Esophagus muscularis mucosa (tissue), 4 donors: ENCODE results near the gene SIX6. TPM values are rescaled to one million over a fixed set of nuclear protein-coding genes. Genes with fewer than 3 reads are reported as not detected.
A peak's percentile ranks its signal among the peaks of the same experiment; 100 is the strongest.

Experiments
- DNase-seq: peaks from one replicate; pipeline ENCODE4 v3.0.0-alpha.2; 2017; ENCODE audit errors: extremely low spot score
- H3K27ac ChIP-seq, 4 donors: fragments of 200-600 bp; sonication (generic); replicated peaks in 1 of 4; 1 replicate in 3 of 4; 2 replicates in 1 of 4; pipeline ENCODE4 v1.5.1; 2016 to 2019; ENCODE audit warnings: mild to moderate bottlenecking in 1 of 4
- H3K27me3 ChIP-seq, 4 donors: fragments of 200-600 bp; sonication (generic); one replicate each; pipeline versions ENCODE4 v1.5.1 to v1.6.0; 2016 to 2019
- H3K36me3 ChIP-seq, 4 donors: fragments of 200-600 bp; sonication (generic); one replicate each; pipeline ENCODE4 v1.5.1; 2016 to 2019
- H3K4me1 ChIP-seq, 4 donors: fragments of 200-600 bp; sonication (generic); one replicate each; pipeline ENCODE4 v1.5.1; 2016 to 2019
- H3K4me3 ChIP-seq, 4 donors: fragments of 200-600 bp; sonication (generic); 1 replicate in 2 of 4; 2 replicates in 2 of 4; pipeline ENCODE4 v1.5.1; 2016 to 2019; ENCODE audit warnings: mild to moderate bottlenecking in 4 of 4, moderate library complexity in 1 of 4
- H3K9me3 ChIP-seq, 4 donors: fragments of 200-600 bp; sonication (generic); 1 replicate in 3 of 4; 2 replicates in 1 of 4; pipeline ENCODE4 v1.5.1; 2016 to 2019
- CTCF ChIP-seq, 3 experiments: fragments of 200-600 bp in 2 of 3; fragments of 450-650 bp in 1 of 3; sonication (generic) in 2 of 3; IDR thresholded peaks; one replicate each; pipeline ENCODE4 v1.5.1; 2017 to 2019; ENCODE audit warnings: antibody characterized with exemption in 3 of 3, mild to moderate bottlenecking in 2 of 3, moderate library complexity in 1 of 3
- EP300 ChIP-seq: sonication (generic); formaldehyde crosslinking; IDR thresholded peaks from one replicate; pipeline ENCODE4 v1.6.1; 2017; ENCODE audit warnings: antibody characterized with exemption
- POLR2A ChIP-seq: fragments of 450-650 bp; IDR thresholded peaks from one replicate; pipeline ENCODE4 v1.6.1; 2017; ENCODE audit warnings: antibody characterized with exemption, moderate library complexity, mild to moderate bottlenecking, low read depth
- POLR2AphosphoS5 ChIP-seq, 2 donors: sonication (generic); formaldehyde crosslinking; IDR thresholded peaks; one replicate each; pipeline ENCODE4 v1.6.1; 2017; ENCODE audit warnings: antibody characterized with exemption in 2 of 2
- WGBS: methylation state at CpG from one replicate; pipeline ENCODE4 v1.1.5; 2018; 5-methylcytosine and 5-hydroxymethylcytosine counted together
- intact Hi-C: fragments of 100-400 bp; cut with DNase I; formaldehyde crosslinking; loops from one replicate; pipeline ENCODE4 v1.15.1; 2023
- total RNA-seq, 4 donors: library from RNA; depleted of rRNA; stranded (reverse); fragments of >200 nt; gene quantifications; one replicate each; pipeline versions ENCODE4 v1.1.0 to v1.2.1, GENCODE V29; 2016

SIX6 gene
- total RNA-seq, 4 donors from 2014 or later: not detected

DNA sequence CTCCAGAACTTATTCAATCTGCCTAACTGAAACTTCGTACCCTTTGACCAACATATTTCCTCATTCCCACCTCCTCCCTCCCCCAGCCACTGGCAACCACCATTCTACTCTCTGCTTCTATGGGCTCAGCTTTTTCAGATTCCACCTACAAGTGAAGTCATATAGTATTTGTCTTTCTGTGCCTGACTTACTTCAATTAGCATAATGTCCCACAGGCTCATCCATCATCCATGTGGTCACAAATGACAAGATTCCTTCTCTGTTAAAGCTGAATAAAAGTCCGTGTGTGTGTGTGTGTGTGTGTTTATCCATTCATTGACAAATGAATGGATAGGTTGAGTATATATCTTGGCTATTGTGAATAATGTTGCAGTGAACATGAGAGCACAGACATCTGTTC, 21.7 kb upstream of the SIX6 start:
- peaks cover 6 to 72% (median 20%) of the 10 kb centered on the region in 4 donors for H3K27me3 ChIP-seq
- H3K9me3 ChIP-seq: peaks cover 0 to 6% (median 2%) of the 10 kb centered on the region in 4 donors
- no peaks in the 10 kb centered on the region for H3K36me3 ChIP-seq
- intact Hi-C loops: no loop called here
- H3K4me1 ChIP-seq: peaks cover 10 to 12% (median 11%) of the 10 kb centered on the region in 4 donors
- no peak overlapping the region for H3K4me3 ChIP-seq
- 42% methylated on average over 2 of the region's 2 CpGs for WGBS
- no peak for TF ChIP-seq POLR2A
- TF ChIP-seq CTCF (IDR thresholded peaks at IDR 0.05): no peak
- no peak for TF ChIP-seq POLR2AphosphoS5 (IDR thresholded peaks at IDR 0.05)
- no peak for TF ChIP-seq EP300
- no peak overlapping the region for H3K27ac ChIP-seq
- no peak for DNase-seq

GRCh38 chr14:60488175-60488574, 20.8 kb upstream of the SIX6 start:
- DNase-seq: no peak
- peaks cover 6 to 81% (median 20%) of the 10 kb centered on the region in 4 donors for H3K27me3 ChIP-seq
- TF ChIP-seq CTCF (IDR thresholded peaks at IDR 0.05) (peak in 1 of 3 experiments; percentile 12), POLR2AphosphoS5 (IDR thresholded peaks at IDR 0.05) (no peak), EP300 (no peak), POLR2A (no peak)
- no peak overlapping the region for H3K4me3 ChIP-seq
- H3K9me3 ChIP-seq: peaks cover 0 to 6% (median 2%) of the 10 kb centered on the region in 4 donors
- no peaks in the 10 kb centered on the region for H3K36me3 ChIP-seq
- no peak overlapping the region for H3K27ac ChIP-seq
- intact Hi-C loops: no loop called here
- H3K4me1 ChIP-seq: peaks cover 10 to 12% (median 11%) of the 10 kb centered on the region in 4 donors

- no peaks in the 10 kb centered on the region for H3K36me3 ChIP-seq
- peaks cover 0 to under 1% (median 0%) of the 10 kb centered on the region in 4 donors for H3K9me3 ChIP-seq
- DNase-seq: no peak
- intact Hi-C loops: no loop called here
- WGBS: 91% methylated on average over 3 of the region's 3 CpGs
- H3K4me3 ChIP-seq: no peak overlapping the region
- TF ChIP-seq POLR2AphosphoS5 (IDR thresholded peaks at IDR 0.05) (no peak), POLR2A (no peak), CTCF (IDR thresholded peaks at IDR 0.05) (no peak), EP300 (no peak)
- H3K27ac ChIP-seq: no peak overlapping the region
- peaks cover 6 to 85% (median 15%) of the 10 kb centered on the region in 4 donors for H3K27me3 ChIP-seq
- peaks cover 9 to 11% (median 10%) of the 10 kb centered on the region in 4 donors for H3K4me1 ChIP-seq
Observed at GRCh38 chr14:60490270-60490669, 18.7 kb upstream of the SIX6 start.

GRCh38 chr14:60495946-60496345, 13.0 kb upstream of the SIX6 start:
- H3K27ac ChIP-seq: no peak overlapping the region
- no peaks in the 10 kb centered on the region for H3K4me1 ChIP-seq
- 50% methylated on average over 1 of the region's 1 CpG for WGBS
- no peaks in the 10 kb centered on the region for H3K36me3 ChIP-seq
- TF ChIP-seq CTCF (IDR thresholded peaks at IDR 0.05) (no peak), EP300 (no peak), POLR2AphosphoS5 (IDR thresholded peaks at IDR 0.05) (no peak), POLR2A (no peak)
- no peak overlapping the region for H3K4me3 ChIP-seq
- no peaks in the 10 kb centered on the region for H3K9me3 ChIP-seq
- intact Hi-C loops: no loop called here
- no peak for DNase-seq
- H3K27me3 ChIP-seq: peaks cover 0 to 64% (median 0%) of the 10 kb centered on the region in 4 donors

- TF ChIP-seq POLR2AphosphoS5 (IDR thresholded peaks at IDR 0.05): no peak
- TF ChIP-seq POLR2A: no peak
- no peak for TF ChIP-seq EP300
- TF ChIP-seq CTCF (IDR thresholded peaks at IDR 0.05): no peak
- Histone ChIP-seq H3K27me3 (peaks cover 0 to 80% (median 26%) of the 10 kb centered on the region in 4 donors), H3K4me1 (peaks cover 0 to 10% (median 9%) of the 10 kb centered on the region in 4 donors), H3K27ac (no peak overlapping the region), H3K36me3 (no peaks in the 10 kb centered on the region), H3K4me3 (no peak overlapping the region), H3K9me3 (no peaks in the 10 kb centered on the region)
- no peak for DNase-seq
- intact Hi-C loops: no loop called here
Observed at GRCh38 chr14:60502541-60502940, 6.4 kb upstream of the SIX6 start.
